ENCODE results near the gene RGL1.
"Not testable (repeated sequence)": the region's sequence is repeated elsewhere in the genome, so short reads cannot be mapped to it uniquely, and the experiment has no call there.

RGL1 gene
- 14.1 to 154 (median 41.1) reads per million in 18 experiments for total RNA-seq

DNA sequence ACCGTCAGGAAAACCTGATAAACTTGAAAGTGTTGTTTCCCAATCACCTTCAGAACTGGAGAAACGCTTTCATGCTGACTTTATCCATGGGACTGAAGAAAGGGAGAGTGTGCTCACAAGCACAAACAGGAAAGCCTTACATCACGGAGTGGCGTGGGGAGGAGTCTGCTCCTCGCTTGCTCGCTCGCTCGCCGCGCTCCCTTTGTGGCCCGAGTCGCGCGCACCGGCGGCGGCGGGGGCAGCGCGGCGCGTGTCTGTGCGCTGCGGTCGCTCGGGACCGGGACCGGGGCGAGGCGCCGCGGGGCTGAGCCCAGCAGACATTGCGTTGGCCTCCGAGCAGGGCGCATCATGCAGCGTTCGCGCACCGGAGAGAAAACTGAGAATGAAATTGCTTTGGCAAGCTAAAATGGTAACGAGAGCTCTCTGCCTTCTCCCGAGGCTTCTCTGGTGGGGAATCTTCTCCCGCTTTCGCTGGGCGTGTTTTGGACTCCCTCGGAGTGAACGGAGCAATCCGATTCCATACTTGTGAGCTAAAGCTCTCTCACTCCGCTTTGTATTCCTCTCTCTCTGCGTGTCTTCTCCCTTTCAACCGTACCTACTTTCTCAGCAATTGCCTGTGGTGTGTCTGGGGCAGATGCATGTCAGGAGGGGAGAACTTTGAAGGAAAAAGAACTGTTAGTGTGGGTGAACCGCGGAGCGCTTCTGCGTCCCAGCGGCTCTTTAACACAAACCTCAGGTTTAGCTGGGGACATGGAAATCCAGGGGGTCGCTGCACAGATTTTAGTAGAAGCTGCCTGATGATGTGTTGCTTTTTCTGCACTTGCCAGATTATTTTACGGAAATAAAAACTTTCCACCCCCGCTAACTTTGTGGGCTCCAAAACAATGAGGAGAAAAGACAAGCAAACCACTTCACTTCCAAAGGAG is at the start of gene RGL1:
TSS of gene RGL1 (plus strand) at position 205 of the 926 bp plus-strand sequence. CDS start at position 383, 178 bp downstream.
- DNase-seq: peak; percentile 62 to 65

DNA sequence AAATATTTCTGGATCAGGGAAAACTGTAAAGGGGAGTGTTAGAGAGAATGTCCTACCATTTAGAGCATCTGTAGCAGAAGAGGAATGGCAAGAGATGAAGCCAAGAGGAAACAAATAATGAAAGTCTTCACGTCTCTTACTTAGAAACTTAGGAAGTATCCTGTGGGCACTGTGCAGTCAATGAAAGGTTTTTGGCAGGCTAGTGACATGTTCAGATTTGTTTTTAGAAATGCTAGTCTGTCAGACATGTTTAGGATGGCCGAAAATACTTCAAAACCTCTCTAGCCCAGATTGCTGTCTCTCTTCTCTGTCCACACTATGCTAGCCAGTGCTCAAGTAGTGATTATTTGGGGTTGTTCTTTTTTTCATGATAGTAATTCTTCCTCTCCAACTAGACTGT is 48.6 kb upstream of the RGL1 start:
- no peak for DNase-seq

DNA sequence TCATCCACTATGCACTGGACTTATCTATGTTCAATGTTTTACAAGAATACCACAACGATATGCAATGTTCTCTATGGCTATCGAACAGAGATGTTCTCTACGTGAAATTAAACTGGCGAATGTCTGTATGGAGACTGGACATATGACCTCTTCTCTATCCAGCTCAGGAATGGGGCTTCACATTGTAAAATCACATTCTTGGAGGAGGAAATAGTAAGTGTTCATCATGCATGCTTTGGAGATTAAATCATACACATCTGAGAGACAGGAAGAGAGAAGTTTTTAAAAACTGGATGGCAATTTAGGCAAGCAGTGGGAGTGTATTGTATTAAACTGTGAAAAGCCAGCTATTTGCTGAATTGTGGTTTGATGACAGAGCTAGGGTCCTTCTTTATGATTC is 47.9 kb upstream of the RGL1 start:
- no peak for DNase-seq

DNA sequence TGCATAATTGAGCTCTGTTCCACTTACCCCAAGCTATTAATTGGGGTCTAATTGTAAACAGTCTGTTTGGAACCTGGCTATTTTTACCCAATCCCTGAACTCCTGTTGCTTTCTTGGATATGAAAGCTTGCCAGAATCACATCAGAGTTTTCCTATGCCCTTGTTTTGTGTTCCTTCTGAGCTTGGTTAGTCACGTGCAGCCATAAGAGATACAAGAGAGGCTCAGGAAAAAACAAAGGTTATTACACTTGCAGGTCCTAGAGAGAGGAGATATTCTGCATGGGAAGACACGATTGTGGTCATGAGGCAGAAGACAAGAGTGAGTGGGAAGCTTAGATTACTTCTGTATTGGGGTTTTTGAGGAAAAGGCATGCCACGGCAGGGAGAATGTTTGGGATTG is 46.0 kb upstream of the RGL1 start:
- DNase-seq: peak in 1 of 2 donors; percentile 2

GRCh38 chr1:183760661-183761060 is 44.3 kb upstream of the RGL1 start:
- DNase-seq: no peak

- no peak for DNase-seq
Measured at GRCh38 chr1:183761871-183762270, 43.0 kb upstream of the RGL1 start.

GRCh38 chr1:183762856-183763255 is 42.1 kb upstream of the RGL1 start:
- not testable (repeated sequence) for DNase-seq

- DNase-seq: no peak
Measured at GRCh38 chr1:183764981-183765380, 39.9 kb upstream of the RGL1 start.

DNA sequence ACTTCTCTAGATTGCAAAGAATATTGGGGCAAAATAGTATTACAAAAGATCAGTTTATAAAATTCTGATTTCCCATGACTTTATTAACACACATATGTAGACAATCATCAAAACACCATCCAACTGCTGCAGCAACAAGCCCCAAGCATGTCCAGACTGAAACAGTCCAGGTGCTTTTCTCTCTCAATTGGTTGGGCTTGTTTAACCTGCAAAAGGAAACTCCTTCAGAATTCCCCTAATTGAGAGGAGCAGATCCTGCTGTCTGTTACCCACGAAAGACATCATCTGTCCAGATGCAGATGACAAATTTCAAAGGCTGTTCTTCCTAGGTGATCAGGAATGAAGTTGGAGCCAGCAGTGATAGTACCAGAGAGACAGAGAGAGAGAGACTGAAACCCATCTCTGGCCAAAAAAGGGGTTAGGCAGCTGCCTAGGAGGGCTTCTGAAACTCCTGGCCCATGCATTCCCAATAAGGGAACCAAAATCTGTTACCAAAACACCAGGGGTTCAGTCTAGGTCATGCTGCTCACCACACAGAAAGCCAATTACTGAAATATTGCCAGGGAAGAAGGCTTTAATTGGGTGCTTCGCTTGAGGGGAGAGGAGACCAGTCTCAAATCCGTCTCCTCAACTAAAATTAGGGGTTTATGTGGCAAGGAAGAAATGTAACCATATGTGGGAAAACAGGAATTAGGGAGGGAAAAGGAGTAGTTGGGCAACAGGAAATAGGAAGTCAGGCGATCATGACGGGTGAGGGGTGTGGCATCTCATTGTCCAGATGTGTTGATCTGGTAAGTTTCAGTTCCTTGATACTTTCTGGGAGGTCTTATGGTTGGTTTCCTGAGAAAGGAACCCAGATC is 34.7 kb upstream of the RGL1 start:
- peak; percentile 37 to 55 for DNase-seq

DNA sequence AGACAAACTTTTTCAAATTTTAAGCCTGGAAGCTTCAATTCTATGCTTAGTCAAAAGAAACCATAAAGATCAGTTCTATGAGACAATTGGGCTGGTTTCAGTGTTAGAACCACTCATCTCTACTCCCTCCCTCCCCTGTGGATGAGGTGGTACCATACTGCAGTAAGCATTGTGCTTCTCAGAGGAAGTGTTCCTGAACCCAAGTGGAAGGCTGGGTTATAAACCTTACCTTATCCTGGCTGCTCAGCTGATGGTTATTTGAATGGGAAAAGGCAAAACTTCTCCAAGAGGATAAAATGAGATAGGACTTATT is 34.1 kb upstream of the RGL1 start:
- no peak for DNase-seq

DNA sequence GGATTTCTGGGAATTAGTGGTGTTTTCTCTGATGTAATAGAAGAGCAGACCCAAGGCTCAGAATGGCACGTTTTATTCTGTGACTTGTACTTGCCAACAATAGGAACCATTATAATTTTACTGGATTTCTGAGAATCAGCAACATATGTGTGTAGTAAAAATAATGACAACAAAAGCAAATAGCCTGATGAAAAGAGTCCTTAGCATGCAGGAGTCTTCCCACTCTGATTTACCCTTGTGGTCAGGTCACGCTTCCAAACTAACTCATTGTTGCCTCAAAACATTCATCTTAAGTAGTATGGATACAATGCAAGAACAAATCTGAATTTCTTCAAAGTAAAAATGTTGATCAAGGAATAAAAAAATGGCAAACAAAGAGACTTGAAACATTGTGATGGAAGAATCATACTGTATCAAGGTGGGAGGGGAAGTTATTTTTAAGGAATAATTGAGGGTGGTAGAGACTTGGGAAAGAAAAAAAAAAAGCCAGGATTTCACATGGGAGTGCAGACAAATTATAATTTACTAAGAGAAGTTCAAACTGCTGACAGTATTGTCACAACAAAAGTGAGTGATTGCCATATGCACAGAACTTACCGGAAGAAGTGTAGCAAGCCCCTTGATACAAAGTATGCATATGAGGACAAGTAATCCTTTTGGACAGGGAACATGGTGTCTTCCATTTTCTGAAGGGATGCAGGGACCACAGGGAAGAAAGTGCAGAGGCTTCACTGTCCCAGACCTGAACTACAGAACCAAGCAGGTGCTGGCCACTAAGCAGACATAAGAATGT is 31.2 kb upstream of the RGL1 start:
- no peak for DNase-seq

DNA sequence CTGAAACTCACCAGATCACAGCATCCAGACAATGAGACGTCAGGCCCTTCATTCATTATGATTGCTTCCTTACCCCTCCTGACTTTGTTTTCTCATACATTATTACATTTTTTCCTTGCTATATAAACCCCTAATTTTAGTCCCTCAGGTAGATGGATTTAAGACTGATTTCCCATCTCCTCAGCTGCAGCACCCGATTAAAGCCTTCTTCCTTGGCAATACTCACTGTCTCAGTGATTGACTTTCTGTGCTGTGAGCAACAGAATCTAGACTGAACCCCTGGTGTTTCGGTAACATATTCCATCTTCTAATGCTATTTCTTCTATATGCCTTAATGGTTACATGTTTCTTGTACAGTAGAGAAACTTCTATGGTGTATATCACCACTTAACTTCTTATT is 30.0 kb upstream of the RGL1 start:
- no peak for DNase-seq

DNA sequence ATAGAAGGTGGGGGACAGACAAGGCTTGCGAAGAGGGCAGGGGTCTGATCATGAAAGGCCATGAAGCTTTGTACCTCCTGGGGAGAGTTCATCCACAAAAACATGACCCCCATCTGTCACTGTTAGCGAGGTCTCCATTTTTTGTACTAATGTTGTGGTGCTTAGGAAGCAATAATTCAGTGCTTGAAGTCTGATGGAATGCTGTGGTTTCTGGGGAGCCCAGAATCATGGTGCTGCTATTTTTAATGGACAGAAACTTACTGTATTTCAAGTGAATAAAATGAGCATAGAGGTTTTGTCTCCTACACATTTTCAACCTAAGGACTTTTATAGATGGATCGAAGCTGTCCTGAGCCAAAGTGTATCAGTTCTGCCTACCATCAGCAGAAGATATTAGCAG is 28.2 kb upstream of the RGL1 start:
- DNase-seq: no peak

GRCh38 chr1:183777328-183777727 is 27.6 kb upstream of the RGL1 start:
- no peak for DNase-seq

DNA sequence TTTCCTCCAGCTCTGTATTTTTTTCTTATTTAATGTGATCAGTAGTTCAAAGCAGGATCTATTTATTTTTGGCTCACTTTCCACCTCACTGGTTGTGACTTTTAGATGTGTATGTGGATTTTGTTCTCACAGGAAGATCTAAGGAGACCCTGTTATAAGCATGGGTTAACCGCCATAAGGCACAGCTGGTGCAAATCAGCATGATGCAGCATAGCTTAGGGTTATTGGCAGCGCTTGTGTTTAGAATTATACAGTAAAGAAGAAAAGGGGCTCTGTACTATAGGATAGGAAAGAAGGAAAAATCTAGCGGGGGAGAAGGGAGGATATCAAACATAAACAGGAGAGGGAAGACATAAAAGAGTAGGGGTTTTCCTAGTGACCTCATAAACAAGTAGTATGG is 26.9 kb upstream of the RGL1 start:
- DNase-seq: no peak

DNA sequence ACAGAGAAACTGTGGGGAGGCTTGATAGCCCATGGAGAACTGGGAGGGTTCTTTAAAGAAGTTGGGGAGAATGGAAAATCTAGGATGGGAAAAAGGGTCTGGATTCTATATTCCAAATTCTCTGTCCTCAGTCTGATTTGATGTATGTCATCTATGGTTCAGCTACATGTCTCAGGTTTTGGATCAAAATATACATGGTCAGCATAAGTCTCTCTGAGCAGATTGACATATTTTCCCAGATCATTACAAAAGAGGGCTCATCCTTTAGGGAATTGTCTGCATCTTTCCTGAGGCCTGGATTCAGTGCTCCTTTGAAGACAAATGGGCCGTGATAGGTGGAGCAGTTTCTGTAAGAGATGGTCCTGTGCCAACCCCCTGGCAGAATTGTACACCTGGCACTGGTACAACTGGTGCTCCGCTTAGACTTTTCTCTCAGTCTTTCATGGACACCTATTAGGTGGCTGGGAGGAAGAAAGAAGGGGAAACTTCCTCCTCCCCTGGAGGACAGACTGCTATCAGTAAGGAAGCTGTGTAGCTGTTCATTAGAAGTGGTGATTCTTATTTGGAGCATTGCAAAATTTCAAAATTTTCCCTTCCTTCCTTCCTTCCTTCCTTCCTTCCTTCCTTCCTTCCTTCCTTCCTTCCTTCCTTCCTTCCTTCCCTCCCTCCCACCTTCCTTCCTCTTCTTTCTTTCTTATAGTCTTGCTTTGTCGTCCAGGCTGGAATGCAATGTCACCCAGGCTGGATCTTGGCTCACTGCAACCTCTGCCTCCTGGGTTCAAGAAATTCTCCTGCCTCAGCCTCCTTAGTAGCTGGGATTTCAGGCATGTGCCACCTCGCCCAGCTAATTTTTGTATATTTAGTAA is 26.1 kb upstream of the RGL1 start:
- no peak for DNase-seq

GRCh38 chr1:183780159-183780558 is 24.8 kb upstream of the RGL1 start:
- DNase-seq: no peak

- DNase-seq: no peak
Measured at GRCh38 chr1:183780757-183781156, 24.2 kb upstream of the RGL1 start.

DNA sequence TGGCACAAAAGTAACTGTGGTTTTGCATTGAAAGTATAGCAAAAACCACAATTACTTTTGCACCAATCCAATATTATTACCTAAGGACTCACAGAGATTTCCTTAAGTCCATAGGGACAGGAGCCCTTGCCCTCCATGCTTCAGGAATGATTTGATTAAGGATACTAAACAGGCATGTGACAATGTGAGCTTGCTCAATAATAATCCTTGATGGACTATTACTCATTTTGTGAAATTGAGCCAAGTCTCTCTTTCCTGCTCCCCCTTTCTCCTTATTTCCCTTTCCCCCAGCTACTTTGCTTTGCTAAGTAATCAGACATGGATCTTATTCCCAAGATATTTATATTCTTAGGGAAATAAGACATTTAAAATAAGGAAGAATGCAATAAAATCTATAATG is 21.6 kb upstream of the RGL1 start:
- no peak for DNase-seq

- no peak for DNase-seq
Measured at GRCh38 chr1:183783767-183784637, 20.9 kb upstream of the RGL1 start.

GRCh38 chr1:183785921-183786320 is 19.0 kb upstream of the RGL1 start:
- DNase-seq: not testable (repeated sequence)

Data from inflammatory macrophage (primary cell).